Hematopoietic multipotent progenitor cell treated with erythropoietin and hydrocortisone succinate and interleukin-3 and kit ligand, for 6 days (in vitro differentiated cells): ENCODE results near the gene B4GALNT4.
"Not testable (repeated sequence)": the region's sequence is repeated elsewhere in the genome, so short reads cannot be mapped to it uniquely, and the experiment has no call there.

Experiments
- DNase-seq: peaks from one replicate; pipeline ENCODE4 v3.0.0-alpha.2; 2015

Gene B4GALNT4

DNA sequence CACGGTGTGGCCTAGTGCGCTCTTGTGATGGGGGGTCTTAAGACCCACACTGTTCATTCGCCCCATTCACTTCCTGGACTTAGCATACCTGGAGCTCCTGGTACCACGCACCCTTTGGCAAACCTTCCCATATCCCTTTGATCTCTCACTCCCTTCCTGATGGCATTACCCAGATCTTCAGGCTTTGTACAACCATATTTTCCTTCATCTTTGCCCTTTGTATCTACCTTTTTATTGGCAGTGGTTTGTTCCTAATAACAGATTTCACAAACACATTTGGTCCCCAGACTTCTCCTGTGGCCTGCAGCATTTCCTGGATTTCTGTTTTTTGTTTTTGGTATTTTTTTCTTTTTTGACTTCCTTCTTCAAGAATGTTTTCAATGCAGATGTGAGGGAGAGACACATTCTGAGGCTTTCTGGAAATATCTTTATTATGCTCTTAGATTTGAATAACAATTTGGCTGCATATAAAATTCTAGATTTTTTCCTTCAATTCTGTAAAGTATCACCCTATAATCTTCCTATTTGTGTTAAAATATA lies 32.6 kb upstream of the B4GALNT4 start:
- DNase-seq: no peak

DNA sequence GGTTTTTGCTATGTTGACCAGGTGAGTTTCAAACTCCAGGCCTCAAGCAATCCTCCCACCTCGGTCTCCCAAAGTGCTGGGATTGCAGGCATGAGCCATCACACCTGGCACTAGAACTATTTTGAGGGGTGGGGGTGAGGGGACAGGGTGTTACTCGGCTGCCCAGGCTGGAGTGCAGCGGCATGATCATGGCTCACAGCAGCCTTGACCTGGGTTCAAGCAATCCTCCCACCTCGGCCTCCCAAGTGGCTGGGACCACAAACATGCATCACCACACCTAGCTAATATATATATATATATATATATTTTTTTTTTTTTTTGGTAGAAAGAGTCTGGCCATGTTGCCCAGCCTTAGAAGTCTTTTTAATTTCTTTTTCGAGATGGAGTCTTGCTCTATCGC lies 31.6 kb upstream of the B4GALNT4 start:
- no peak for DNase-seq

DNA sequence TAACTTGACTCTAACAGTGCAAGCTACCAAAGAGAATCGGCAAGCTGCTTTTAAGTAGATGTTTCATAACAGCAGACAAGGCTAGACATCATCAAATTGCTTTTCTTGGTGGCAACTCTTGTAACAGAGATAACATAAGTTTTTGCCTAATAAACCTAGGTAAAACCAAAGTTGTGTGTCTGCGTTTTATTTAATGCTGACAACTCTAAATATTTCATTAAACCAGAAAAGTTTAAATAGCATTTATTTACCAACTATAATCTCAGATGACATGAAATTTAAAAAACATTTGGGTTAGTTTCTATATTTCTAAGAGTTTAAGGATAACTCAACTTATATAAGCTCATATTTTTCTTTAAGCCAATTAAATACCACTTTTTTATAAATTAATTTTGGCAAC lies 29.3 kb upstream of the B4GALNT4 start:
- no peak for DNase-seq

DNA sequence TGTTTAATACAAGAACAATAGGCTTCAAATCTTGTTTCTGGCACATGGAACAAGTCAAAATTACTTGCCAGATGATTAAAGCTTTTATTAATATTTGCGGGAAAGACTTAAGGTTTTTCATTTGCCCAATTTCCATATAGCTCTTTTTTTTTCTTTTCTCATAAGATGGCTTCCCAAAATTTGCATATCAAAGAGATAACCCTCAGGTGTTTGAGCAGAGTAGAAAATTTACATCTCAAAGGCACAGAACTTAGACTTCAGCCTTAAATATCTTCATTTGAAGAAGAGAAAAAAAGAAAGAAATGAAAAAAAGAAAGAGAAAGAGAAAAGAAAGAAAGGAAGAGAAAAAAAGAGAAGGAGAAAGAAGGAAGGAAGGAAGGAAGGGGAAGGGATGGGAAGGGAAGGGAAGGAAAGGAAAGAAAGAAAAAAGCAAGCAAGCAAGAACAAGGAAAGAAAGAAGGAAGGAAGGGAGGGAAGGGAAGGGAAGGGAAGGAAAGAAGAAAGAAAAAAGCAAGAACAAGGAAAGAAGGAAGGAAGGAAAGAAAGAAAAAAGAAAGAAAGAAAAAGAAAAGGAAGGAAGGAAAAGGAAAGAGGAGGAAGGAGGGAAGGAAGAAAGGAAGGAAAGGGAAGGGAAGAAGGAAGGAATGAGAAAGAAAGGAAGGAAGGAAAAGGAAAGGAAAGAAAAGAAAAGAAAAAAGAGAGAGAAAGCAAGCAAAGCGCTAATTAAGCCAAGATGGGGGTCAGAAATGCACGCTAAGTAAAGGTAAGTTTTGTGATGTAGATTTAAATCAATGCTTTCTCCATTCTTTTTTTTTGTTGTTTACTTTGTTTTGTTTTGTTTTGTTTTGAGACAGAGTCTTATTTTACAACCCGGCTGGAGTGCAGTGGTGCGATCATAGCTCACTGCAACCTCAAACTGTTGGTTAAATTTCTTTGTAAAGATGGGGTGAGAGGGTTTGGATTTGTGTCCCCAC lies 28.5 kb upstream of the B4GALNT4 start:
- DNase-seq: no peak

DNA sequence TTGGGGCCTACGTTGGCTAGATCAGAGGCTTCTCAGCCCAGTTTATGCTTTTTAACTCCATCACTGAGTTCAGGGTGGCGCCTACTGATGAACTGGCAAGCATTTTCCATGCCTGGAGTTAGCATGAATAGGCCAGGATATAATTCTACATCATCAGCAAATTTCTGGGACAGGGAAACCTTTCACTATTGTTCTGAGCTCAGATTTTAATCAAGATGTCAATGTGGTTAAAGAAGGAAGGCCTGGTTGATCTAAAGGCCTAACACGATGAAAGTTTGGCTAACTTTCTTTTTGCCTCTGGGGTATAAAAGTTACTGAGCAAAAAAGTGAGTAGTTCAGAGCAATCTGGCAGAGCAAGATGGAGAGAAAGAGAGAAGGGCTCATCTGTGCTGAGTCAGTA lies 27.0 kb upstream of the B4GALNT4 start:
- no peak for DNase-seq

DNA sequence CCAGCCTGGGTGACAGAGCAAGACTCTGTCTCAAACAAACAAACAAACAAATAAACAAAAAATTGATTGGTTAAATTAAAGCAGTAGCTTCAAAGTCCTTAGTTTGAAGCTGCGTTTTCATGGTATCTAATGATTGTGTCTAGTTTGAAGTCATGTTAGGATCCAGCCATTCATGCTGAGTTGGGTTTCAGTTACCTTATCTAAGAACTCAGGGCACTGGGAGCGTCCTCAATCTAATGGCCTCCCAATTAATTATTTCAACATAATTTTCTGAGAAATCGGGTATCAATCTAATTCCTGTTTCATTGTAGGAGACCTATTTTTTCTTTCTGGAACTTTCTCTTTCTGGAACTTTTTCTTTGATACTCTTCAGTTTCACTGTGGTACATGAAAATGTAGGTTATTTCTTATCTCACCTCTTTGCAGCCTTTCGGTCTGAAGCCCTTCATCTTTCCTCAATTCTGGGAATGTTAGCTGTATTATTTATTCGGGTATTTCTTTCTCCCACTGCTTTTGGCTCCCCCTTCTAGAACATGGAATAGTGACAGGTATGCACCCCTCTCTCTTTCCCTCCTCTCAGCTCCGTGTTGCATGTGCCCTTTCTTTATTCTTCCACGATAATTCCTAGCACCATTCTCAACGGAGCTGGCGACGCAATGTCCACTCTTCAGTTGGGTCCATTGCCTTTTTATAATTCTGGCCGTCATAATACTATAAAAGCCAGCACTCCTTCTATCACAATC lies 24.3 kb upstream of the B4GALNT4 start:
- DNase-seq: peak; percentile 57

DNA sequence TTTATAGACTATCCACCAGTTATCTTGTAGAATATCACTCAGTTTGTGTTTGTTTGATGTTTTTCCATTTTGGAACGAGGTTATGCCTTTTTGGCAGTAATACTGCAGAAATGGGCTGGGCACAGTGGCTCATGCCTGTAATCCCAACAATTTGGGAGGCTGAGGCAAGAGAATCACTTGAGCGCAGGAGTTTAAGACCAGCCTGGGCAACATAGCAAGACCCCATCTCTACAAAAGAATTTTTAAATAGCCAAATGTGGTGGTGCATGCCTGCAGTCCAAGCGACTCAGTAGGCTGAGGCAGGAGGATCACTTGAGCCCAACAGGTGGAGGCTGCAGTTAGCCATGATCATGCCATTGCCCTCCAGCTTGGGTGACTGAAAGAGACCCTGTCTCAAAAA lies 22.8 kb upstream of the B4GALNT4 start:
- no peak for DNase-seq

DNA sequence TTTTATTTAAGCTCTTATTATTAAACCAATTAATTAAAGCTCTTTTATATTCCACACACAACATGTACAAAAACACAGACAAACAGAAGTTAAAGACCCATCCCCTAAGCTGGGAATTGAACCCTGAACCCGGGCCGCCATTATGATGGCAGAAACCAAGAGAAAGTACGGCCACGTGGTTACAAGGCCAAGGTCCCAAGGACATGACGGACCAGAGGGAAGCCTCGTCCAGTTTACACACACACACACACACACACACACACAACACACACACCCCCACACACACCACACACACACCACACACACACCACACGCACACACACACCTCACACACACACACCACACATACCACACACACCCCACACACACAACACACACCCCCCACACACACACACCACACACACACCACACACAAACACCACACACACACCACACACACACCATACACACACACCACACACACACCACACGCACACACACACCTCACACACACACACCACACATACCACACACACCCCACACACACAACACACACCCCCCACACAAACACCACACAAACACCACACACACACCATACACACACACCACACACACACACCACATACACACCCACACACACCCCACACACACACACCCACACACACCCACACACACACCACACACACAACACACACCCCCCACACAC lies 19.9 kb upstream of the B4GALNT4 start:
- DNase-seq: not testable (repeated sequence)

DNA sequence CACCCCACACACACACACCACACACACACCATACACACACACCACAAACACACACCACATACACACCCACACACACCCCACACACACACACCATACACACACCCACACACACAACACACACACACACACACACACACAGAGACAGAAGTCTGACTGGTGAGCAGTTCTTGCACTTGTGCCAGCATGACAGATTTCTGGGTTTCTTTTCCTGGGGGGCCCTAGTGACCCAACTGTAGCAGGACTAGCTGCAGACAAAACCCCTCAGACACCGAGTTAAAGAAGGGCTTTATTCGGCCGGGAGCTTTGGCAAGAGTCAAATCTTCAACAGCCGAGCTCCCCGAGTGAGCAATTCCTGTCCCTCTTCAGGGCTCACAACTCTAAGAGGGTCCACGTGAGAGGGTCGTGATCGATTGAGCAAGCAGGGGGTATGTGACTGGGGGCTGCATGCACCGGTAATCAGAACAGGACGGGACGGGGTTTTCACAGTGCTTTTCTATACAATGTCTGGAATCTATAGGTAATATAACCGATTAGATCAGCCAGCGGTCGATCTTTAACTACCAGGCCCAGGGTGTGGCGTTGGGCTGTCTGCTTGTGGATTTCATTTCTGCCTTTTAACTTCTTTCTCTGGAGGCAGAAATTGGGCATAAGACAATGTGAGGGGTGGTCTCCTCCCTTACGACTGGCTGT lies 19.1 kb upstream of the B4GALNT4 start:
- peak; percentile 37 for DNase-seq

DNA sequence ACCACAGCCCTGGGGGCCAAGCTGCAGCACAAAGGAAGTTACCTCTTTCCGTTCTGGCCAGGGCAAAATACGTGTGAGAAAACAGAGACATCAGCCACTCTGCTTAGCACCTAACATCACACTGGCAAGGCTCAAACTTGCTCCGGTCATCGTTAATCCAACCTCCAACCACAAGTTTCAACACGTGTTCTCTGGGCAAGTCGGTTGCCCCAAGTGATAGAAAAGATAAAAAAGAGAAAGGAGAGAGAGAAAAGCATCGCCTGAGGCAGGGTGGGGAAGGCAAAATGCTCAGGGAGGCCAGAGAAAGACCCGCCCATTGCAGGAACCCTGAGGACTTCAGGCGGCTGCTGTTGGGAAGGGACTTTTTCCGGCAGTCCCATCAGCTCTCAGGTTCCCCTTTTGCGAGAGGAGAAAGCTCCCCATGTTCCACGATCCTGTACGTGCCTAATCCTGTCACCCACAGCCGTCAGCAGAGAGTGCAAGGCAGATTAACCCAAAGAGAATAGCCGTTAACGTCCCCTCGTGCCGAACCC lies 18.5 kb upstream of the B4GALNT4 start:
- peak; percentile 93 for DNase-seq

DNA sequence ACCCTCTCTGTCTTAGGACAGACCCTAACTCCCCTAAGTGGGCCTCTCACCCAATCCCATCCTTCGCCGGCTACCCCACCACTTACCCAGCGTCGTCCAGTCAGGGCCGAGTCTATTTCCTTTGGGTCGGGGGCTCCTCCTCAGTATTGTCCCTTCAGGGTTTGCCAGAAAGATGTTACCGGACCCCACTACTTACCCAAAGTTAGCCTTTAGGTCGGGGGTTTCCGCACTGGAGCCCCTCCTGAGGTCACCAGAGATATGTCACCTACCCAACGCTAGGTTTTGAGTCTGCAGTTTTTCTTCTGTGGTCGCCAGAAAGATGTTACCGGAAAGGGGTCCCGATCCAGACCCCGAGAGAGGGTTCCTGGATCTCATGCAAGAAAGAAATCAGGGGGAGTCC lies 17.9 kb upstream of the B4GALNT4 start:
- DNase-seq: no peak

DNA sequence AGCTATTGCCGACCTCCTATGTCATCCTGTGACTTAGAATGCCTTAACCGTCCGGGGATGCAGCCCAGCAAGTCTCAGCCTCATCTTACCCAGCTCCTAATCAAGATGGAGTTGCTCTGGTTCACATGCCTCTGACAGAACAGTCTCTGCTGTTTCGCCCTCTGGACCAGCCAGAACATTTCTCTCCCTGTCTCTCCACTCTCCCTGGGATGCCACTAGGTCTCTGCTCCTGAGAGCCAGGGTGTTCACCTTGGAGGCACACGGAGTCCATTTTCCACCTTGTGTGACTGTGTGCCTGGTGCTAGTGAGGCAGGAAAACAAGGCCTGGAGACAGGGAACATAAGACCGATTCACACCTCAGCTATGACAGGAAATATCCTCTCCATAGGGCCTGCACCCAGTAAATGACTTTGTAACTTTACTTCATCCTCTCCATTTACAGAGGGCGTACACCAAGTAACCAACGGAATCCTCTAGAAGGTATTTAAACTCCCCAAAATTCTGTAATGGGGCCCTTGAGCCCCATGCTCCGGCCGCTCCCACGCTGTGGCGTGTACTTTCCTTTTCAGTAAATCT lies 16.8 kb upstream of the B4GALNT4 start:
- no peak for DNase-seq

DNA sequence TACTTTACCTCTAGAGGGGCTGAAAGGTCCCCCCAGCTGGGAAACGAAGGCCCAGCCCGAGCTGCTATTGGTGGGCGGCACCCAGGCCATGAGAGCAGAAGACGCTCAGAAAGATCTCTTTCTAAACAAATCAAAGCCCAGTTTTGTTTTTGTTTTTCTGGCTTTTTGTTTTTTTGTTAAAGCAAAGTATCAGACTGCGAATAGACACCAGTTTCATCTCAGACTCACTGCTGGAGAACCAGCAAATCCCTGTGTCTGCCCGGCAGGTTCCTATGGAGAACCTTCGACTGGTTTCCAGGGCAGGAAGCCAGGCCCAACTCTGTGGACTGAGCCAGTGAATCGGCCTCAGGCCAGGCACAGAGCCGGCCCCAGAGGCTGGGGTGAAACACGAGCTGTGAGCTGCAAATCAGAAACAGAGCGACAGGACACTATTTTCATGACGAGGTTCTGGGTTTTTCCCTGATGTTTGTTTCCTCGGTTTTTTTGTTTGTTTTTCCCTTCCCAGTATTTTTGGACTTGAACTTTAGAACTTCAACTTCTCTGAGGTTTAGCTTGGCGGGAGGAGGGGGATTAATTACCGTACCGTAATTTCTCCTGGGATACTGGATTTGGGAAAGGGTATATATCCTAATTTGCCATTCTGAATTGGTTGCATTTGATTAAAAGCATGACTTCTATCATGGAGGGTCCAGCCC lies 16.0 kb upstream of the B4GALNT4 start:
- no peak for DNase-seq

DNA sequence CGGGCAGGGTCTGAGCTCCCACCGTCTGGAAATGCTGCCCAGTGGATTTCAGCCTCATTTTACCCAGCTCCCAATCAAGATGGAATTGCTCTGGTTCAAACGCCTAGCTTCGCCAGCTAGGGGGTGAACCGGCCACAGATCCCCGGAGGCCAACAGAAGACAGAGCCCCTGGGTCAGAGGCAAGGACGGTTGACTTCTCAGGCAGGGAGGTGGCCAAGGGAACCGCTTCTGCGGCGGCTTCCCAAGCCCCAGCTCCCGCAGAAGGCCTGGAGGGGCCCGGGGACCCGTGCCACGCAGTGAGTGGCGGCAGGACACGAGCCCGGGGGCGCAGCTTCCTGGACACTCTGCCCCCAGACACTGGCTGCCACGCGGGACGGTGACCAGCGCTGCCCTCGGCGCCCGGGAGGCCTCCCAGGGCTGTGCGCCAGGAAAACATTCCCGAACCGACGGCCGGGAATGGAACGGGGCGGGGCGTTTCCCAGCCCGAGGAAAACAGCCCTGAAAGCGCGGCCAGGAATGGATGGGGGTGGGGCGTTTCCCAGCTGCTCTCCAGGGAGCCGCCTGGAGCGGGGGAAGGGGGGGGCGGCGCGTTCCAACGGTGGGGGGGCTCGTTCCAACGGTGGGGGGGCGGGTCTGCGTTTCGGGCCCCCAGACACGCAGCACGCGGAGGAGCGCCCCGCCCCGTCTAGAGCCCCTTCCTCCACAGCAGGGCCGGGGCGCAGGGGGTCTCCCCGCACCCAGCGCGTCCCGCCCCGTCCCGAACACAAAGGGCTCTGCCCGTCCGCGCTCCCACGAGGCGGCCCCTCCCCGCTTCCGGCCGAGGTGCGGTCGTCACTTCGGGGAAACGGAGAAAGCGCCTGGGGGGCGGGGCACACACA lies 13.5 kb upstream of the B4GALNT4 start:
- DNase-seq: peak; percentile 75

DNA sequence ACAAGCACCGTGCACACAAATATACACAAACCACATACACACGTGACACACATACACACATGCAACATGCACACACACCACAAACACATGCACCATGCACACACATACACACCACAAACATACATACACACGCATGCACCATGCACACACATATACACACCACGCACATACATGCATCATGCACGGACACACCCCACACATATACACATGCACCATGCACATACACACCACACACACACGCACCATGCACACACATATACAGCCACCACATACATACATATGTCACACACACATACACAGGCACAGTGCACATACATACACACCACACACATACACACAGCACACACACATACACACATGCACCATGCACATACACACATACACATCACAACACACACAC lies 12.7 kb upstream of the B4GALNT4 start:
- no peak for DNase-seq

DNA sequence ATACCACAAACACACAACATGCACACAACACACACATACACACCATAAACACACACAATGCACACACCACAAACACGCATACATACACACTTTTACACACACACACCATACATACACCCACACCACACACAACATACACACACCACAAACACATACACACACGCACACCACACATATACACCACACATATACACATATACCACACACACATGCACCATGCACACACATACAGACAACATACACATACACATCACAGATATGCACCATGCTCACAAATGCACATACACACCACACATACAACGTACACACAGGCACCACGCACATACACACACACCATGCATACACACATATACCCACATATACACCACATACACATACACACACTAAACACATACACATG lies 11.7 kb upstream of the B4GALNT4 start:
- DNase-seq: no peak

DNA sequence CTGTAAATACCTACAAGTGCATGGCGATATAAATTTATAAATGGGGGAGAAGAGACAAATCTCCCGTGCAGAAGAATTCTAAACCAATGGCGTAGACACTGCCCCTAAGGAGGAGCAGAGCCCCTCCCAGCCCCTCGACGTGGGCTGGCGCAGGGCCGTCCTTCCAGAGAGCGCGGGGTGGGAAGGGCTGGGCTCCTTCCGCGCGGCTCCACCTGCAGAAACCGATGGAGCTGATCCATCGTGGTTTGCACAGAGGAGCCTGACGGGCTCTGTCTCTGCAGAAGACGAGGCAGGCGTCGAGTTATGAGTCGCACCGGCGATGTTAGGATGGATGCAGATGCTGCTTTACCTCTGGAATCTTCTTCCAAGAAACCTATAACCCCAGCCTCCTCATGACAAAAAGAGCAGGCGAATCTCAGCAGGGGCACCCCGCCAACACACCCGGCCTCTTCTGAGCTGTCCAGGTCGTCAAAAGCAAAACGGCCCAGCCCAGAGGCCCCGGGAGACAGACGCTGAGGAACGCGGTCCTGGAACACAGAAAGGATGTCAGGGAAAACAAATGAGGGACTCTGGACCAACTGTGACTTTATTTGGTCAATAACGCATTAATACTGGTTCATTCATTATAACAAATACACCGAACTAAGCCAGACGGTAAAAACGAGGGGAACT lies 11.0 kb upstream of the B4GALNT4 start:
- DNase-seq: no peak

DNA sequence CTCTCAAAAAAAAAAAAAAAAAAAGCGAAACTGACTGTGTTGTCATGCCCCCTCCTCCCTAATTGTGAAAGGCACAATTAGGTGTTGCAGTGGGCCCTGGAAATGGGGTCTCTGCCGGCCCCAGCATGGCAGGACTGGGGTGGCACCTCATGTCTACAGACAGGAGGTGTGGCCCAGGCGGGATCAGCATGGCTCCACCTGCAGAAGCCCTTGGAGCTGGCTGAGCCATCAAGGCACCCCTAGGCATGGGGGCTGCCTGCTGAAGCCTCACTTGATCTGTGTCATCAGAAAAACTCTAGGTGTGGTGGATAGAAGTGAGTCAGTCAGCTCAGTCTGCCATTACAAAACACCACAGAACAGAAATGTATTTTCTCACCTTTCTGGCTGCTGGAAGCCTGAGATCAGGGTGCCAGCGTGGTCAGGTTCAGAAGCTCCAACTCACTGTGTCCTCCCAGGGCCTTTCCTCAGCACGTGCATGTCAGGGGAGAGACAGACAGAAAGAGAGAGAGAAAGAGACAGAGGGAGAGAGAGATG lies 10.1 kb upstream of the B4GALNT4 start:
- DNase-seq: no peak
